Prostate gland (tissue), 2 donors: ENCODE data around the gene RNF7. TPM values are rescaled to one million over a fixed set of nuclear protein-coding genes. Genes with fewer than 3 reads are reported as not detected.

ENCODE experiments used
- DNase-seq: peaks from one replicate; pipeline ENCODE4 v3.0.0-alpha.2; 2019; ENCODE audit warnings: low spot score
- H3K27ac ChIP-seq, 2 donors: fragments of 200-600 bp; sonication (generic); 2 replicates each; pipeline ENCODE4 v1.5.1; 2017 to 2019
- H3K27me3 ChIP-seq: fragments of 200-600 bp; sonication (generic); replicated peaks from 2 replicates; pipeline ENCODE4 v1.5.1; 2019; ENCODE audit not compliant: insufficient read depth
- H3K36me3 ChIP-seq, 2 donors: fragments of 200-600 bp; sonication (generic); 1 replicate in 1 of 2; 2 replicates in 1 of 2; pipeline versions ENCODE4 v1.5.1 to v1.8.1; 2017 to 2019
- H3K4me1 ChIP-seq: fragments of 200-600 bp; sonication (generic); replicated peaks from 2 replicates; pipeline ENCODE4 v1.5.1; 2019
- H3K4me3 ChIP-seq, 2 donors: fragments of 200-600 bp; sonication (generic); 2 replicates each; pipeline ENCODE4 v1.5.1; 2017 to 2019
- H3K9me3 ChIP-seq: fragments of 200-600 bp; sonication (generic); 2 replicates; pipeline ENCODE4 v1.5.1; 2017
- POLR2A ChIP-seq: fragments of 450-650 bp; IDR thresholded peaks from one replicate; pipeline ENCODE4 v1.6.1; 2016; ENCODE audit warnings: antibody characterized with exemption, mild to moderate bottlenecking
- POLR2AphosphoS5 ChIP-seq: sonication (generic); formaldehyde crosslinking; IDR thresholded peaks from one replicate; pipeline ENCODE4 v1.6.1; 2017; ENCODE audit warnings: antibody characterized with exemption
- WGBS: methylation state at CpG from one replicate; pipeline ENCODE4 v1.1.5; 2018; 5-methylcytosine and 5-hydroxymethylcytosine counted together
- intact Hi-C: fragments of 100-400 bp; cut with DNase I; formaldehyde crosslinking; loops from one replicate; pipeline ENCODE4 v1.14.2; 2022
- total RNA-seq, 2 donors: library from RNA; depleted of rRNA; stranded (reverse); fragments of >200 nt; gene quantifications; one replicate each; pipeline ENCODE4 v1.1.0, GENCODE V29; 2016
- TF ChIP-seq, protein P1 (sequence below), 4 experiments: fragments of 200-600 bp in 2 of 4; fragments of 450-650 bp in 2 of 4; sonication (generic) in 2 of 4; IDR thresholded peaks; 1 replicate in 3 of 4; 2 replicates in 1 of 4; pipeline ENCODE4 v1.5.1; 2016 to 2019; ENCODE audit warnings: antibody characterized with exemption in 4 of 4, mild to moderate bottlenecking in 2 of 4, moderate library complexity in 2 of 4

RNF7 gene
- total RNA-seq, 2 donors from 2014 or later = 68.5 to 92.4 TPM

GRCh38 chr3:141764045-141764444, 25.9 kb downstream of the RNF7 start:
- Histone ChIP-seq H3K36me3 (no peaks in the 10 kb centered on the region), H3K27ac (no peak overlapping the region), H3K27me3 (no peaks in the 10 kb centered on the region), H3K9me3 (no peaks in the 10 kb centered on the region), H3K4me3 (no peak overlapping the region), H3K4me1 (no peaks in the 10 kb centered on the region)
- TF ChIP-seq POLR2AphosphoS5 = no peak
- TF ChIP-seq POLR2A = no peak
- TF ChIP-seq, protein P1, sequence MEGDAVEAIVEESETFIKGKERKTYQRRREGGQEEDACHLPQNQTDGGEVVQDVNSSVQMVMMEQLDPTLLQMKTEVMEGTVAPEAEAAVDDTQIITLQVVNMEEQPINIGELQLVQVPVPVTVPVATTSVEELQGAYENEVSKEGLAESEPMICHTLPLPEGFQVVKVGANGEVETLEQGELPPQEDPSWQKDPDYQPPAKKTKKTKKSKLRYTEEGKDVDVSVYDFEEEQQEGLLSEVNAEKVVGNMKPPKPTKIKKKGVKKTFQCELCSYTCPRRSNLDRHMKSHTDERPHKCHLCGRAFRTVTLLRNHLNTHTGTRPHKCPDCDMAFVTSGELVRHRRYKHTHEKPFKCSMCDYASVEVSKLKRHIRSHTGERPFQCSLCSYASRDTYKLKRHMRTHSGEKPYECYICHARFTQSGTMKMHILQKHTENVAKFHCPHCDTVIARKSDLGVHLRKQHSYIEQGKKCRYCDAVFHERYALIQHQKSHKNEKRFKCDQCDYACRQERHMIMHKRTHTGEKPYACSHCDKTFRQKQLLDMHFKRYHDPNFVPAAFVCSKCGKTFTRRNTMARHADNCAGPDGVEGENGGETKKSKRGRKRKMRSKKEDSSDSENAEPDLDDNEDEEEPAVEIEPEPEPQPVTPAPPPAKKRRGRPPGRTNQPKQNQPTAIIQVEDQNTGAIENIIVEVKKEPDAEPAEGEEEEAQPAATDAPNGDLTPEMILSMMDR (IDR thresholded peaks at IDR 0.05) = no peak
- WGBS = 99% methylated on average over 2 of the region's 2 CpGs
- intact Hi-C loops = no loop called here
- DNase-seq = no peak

- Histone ChIP-seq H3K36me3 (no peaks in the 10 kb centered on the region), H3K4me3 (no peak overlapping the region), H3K27me3 (no peaks in the 10 kb centered on the region), H3K4me1 (no peaks in the 10 kb centered on the region), H3K9me3 (no peaks in the 10 kb centered on the region), H3K27ac (no peak overlapping the region)
- DNase-seq = no peak
- TF ChIP-seq, protein P1 (IDR thresholded peaks at IDR 0.05) = no peak
- no peak for TF ChIP-seq POLR2A
- TF ChIP-seq POLR2AphosphoS5 = no peak
- WGBS = 93% methylated on average over 1 of the region's 1 CpG
- intact Hi-C loops = no loop called here
Observed at GRCh38 chr3:141764465-141764864, 26.4 kb downstream of the RNF7 start.

DNA sequence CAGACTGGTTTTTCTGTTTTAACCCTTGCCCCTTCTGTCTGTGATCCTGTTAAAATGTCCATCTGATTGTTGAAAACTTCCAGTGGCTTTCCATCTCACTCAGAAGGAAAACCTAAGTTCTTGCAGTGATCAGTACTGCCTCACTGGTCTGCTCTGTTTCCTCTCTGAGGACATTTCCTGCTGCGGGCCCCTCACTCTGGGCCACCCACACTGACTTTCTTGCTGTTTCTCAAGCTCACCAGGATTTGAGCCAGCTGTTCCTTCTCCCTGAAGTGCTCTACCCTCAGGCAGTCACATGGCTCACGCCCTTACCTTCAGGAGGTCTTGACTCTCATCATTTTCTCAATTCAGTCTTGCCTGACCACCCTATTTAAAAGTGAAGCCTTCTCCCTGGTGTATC, 26.9 kb downstream of the RNF7 start:
- H3K36me3 ChIP-seq = no peaks in the 10 kb centered on the region
- intact Hi-C loops = no loop called here
- 87% methylated on average over 2 of the region's 2 CpGs for WGBS
- H3K4me1 ChIP-seq = no peaks in the 10 kb centered on the region
- no peak overlapping the region for H3K27ac ChIP-seq
- TF ChIP-seq POLR2A (no peak), POLR2AphosphoS5 (no peak)
- TF ChIP-seq, protein P1 (IDR thresholded peaks at IDR 0.05) = no peak
- no peaks in the 10 kb centered on the region for H3K9me3 ChIP-seq
- DNase-seq = no peak
- no peak overlapping the region for H3K4me3 ChIP-seq
- no peaks in the 10 kb centered on the region for H3K27me3 ChIP-seq

GRCh38 chr3:141767066-141767465, 29.0 kb downstream of the RNF7 start:
- DNase-seq = no peak
- no peaks in the 10 kb centered on the region for H3K4me1 ChIP-seq
- WGBS = 87% methylated on average over 2 of the region's 2 CpGs
- H3K36me3 ChIP-seq = no peaks in the 10 kb centered on the region
- no peak overlapping the region for H3K27ac ChIP-seq
- no peaks in the 10 kb centered on the region for H3K9me3 ChIP-seq
- H3K27me3 ChIP-seq = no peaks in the 10 kb centered on the region
- TF ChIP-seq, protein P1 (IDR thresholded peaks at IDR 0.05) = no peak
- TF ChIP-seq POLR2AphosphoS5 = no peak
- TF ChIP-seq POLR2A = no peak
- no peak overlapping the region for H3K4me3 ChIP-seq
- intact Hi-C loops = no loop called here

- Histone ChIP-seq H3K4me3 (no peak overlapping the region), H3K27ac (no peak overlapping the region), H3K27me3 (no peaks in the 10 kb centered on the region), H3K4me1 (no peaks in the 10 kb centered on the region), H3K9me3 (no peaks in the 10 kb centered on the region), H3K36me3 (no peaks in the 10 kb centered on the region)
- no peak for DNase-seq
- 76% methylated on average over 6 of the region's 6 CpGs for WGBS
- intact Hi-C loops = no loop called here
- no peak for TF ChIP-seq POLR2AphosphoS5
- TF ChIP-seq, protein P1 (IDR thresholded peaks at IDR 0.05) = no peak
- no peak for TF ChIP-seq POLR2A
Observed at GRCh38 chr3:141769221-141769894, 31.3 kb downstream of the RNF7 start.
